Endothelial cell (in vitro differentiated cells): Measurements from ENCODE around the gene PPP3CA. TPM values are rescaled to one million over a fixed set of nuclear protein-coding genes. Genes with fewer than 3 reads are reported as not detected.
"Not testable (repeated sequence)": the region's sequence is repeated elsewhere in the genome, so short reads cannot be mapped to it uniquely, and the experiment has no call there.

ENCODE experiments used
- DNase-seq: peaks from one replicate; pipeline ENCODE4 v3.0.0; 2021; ENCODE audit warnings: low spot score
- H3K27ac Mint-ChIP-seq: one replicate; pipeline ENCODE4 v1.8.0; 2021; ENCODE audit warnings: mixed read lengths, inconsistent platforms; ENCODE audit not compliant: unreplicated experiment
- H3K27me3 Mint-ChIP-seq: one replicate; pipeline ENCODE4 v1.8.0; 2021; ENCODE audit warnings: mild to moderate bottlenecking, moderate library complexity, mixed read lengths, inconsistent platforms; ENCODE audit not compliant: unreplicated experiment
- H3K36me3 Mint-ChIP-seq: one replicate; pipeline ENCODE4 v1.8.0; 2021; ENCODE audit warnings: mild to moderate bottlenecking, low read depth, mixed read lengths, inconsistent platforms; ENCODE audit not compliant: unreplicated experiment
- H3K4me1 Mint-ChIP-seq: one replicate; pipeline ENCODE4 v1.8.0; 2021; ENCODE audit warnings: mild to moderate bottlenecking, mixed read lengths, inconsistent platforms; ENCODE audit not compliant: unreplicated experiment
- H3K4me3 Mint-ChIP-seq: one replicate; pipeline ENCODE4 v1.8.0; 2021; ENCODE audit warnings: mild to moderate bottlenecking, mixed read lengths, inconsistent platforms; ENCODE audit not compliant: unreplicated experiment
- H3K9me3 Mint-ChIP-seq: one replicate; pipeline ENCODE4 v1.8.0; 2021; ENCODE audit warnings: mixed read lengths, inconsistent platforms; ENCODE audit not compliant: unreplicated experiment
- total RNA-seq: library from RNA; stranded (reverse); fragmentation: NEBNext Ultra II Directional; extraction: Animal tissue kit (Norgen Biotek cat#: 25700); gene quantifications from one replicate; pipeline ENCODE4 v1.2.1, GENCODE V29; 2021; ENCODE audit not compliant: unreplicated experiment
- TF ChIP-seq, protein P1 (sequence below): fragments of 200-600 bp; sonication (generic); IDR thresholded peaks from one replicate; pipeline ENCODE4 v1.5.0; 2021; ENCODE audit warnings: antibody characterized with exemption; ENCODE audit not compliant: unreplicated experiment

Gene PPP3CA
- total RNA-seq, 1 donor from 2014 or later = 60.5 TPM

DNA sequence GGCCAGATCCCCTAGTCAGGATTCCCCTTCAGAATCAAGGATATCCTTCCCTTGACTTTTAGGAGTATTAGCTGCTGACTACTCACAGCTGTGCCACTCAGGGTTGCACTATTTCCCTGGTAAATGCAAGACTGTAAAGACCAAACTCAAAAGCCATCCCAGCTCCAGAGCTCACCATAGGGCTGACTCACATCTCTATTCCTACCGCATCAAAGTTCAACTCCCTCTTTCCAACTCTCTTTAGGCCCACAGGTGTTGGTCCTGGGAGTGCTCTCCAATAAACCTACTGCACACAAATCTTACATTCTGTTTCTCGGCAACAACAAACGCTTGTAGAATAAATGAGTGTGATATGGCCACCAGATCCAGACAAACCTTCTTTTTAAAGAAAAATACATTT, 109.6 kb downstream of the PPP3CA start:
- peaks cover 18% of the 10 kb centered on the region for H3K4me1 Mint-ChIP-seq
- no peak overlapping the region for H3K27ac Mint-ChIP-seq
- DNase-seq = no peak
- TF ChIP-seq, protein P1, sequence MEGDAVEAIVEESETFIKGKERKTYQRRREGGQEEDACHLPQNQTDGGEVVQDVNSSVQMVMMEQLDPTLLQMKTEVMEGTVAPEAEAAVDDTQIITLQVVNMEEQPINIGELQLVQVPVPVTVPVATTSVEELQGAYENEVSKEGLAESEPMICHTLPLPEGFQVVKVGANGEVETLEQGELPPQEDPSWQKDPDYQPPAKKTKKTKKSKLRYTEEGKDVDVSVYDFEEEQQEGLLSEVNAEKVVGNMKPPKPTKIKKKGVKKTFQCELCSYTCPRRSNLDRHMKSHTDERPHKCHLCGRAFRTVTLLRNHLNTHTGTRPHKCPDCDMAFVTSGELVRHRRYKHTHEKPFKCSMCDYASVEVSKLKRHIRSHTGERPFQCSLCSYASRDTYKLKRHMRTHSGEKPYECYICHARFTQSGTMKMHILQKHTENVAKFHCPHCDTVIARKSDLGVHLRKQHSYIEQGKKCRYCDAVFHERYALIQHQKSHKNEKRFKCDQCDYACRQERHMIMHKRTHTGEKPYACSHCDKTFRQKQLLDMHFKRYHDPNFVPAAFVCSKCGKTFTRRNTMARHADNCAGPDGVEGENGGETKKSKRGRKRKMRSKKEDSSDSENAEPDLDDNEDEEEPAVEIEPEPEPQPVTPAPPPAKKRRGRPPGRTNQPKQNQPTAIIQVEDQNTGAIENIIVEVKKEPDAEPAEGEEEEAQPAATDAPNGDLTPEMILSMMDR = no peak
- no peaks in the 10 kb centered on the region for H3K36me3 Mint-ChIP-seq
- H3K27me3 Mint-ChIP-seq = no peaks in the 10 kb centered on the region
- no peaks in the 10 kb centered on the region for H3K9me3 Mint-ChIP-seq
- H3K4me3 Mint-ChIP-seq = no peak overlapping the region

DNA sequence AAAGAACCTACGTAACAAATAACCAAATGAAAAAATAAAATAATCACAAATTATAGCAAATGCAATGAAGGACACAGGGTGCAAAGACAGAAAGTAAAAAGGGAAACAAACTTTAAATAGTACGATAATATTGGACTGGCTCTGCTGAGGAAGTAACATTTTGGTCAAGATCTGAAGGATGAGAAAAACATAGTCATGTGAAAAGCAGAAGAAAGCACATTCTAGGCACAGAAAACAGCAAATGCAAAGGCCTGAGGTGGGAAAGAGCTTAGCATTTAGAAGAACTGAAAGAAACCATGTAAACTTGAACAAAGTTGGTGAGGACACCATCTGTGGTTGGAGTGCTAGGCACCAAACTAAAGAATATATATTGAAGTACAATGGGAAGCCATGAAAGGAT, 111.2 kb downstream of the PPP3CA start:
- Mint-ChIP-seq H3K27ac (no peak overlapping the region), H3K36me3 (no peaks in the 10 kb centered on the region), H3K27me3 (no peaks in the 10 kb centered on the region), H3K9me3 (no peaks in the 10 kb centered on the region), H3K4me1 (peaks cover 18% of the 10 kb centered on the region), H3K4me3 (no peak overlapping the region)
- TF ChIP-seq, protein P1 = no peak
- DNase-seq = no peak

DNA sequence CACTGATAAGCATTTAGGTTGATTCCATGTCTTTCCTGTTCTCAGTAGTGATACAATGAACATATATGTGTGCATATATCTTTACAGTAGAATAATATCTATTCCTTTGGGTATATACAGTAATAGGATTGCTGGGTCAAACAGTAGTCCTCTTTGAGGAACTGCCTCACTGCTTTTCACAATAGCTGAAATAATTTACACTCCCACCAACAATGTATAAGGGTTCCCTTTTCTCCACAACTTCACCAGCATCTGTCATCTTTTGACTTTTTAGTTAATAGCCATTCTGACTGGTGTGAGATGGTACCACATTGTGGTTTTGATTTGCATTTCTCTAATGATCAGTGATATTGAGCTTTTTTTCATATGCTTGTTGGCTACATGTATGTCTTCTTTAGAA, 113.2 kb downstream of the PPP3CA start:
- H3K27ac Mint-ChIP-seq, H3K36me3 Mint-ChIP-seq, DNase-seq, H3K4me3 Mint-ChIP-seq, H3K9me3 Mint-ChIP-seq, H3K27me3 Mint-ChIP-seq: not testable (repeated sequence)
- peaks cover 12% of the 10 kb centered on the region for H3K4me1 Mint-ChIP-seq

DNA sequence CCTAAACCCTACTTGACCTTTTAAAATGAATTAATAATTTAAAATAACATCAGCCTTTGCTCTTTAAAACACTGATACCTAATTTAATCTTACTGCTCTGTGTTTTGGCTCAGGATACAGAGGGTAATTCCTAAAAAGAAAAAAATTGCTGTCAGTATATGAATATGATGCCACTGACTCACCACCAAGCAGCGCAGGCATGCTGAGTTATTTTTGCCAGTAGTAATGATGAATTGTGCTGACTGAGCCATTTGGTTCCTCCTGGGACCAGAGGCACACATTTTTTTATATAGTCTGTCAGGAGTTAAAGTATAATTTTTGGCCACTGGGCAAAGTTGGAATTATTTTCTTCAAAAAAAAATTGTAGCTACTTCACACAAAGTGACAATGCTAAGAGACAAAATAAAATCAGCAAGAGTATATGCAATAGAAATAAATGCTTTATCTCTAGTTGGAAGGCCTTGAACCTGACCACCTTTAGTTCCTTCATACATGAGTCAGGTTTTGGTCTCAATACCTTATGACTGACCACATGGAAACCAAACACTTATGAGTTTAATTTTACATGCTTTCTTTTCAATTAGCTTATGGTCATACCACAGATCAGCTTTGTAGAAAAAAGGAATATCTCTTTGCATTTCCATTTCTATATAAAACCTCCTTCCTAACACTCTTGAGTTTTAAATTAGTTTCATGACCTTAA, 115.1 kb downstream of the PPP3CA start:
- Mint-ChIP-seq H3K4me3 (no peak overlapping the region), H3K4me1 (peaks cover 3% of the 10 kb centered on the region), H3K27ac (no peak overlapping the region), H3K9me3 (no peaks in the 10 kb centered on the region), H3K27me3 (peaks cover 2% of the 10 kb centered on the region), H3K36me3 (no peaks in the 10 kb centered on the region)
- TF ChIP-seq, protein P1 = no peak
- no peak for DNase-seq

DNA sequence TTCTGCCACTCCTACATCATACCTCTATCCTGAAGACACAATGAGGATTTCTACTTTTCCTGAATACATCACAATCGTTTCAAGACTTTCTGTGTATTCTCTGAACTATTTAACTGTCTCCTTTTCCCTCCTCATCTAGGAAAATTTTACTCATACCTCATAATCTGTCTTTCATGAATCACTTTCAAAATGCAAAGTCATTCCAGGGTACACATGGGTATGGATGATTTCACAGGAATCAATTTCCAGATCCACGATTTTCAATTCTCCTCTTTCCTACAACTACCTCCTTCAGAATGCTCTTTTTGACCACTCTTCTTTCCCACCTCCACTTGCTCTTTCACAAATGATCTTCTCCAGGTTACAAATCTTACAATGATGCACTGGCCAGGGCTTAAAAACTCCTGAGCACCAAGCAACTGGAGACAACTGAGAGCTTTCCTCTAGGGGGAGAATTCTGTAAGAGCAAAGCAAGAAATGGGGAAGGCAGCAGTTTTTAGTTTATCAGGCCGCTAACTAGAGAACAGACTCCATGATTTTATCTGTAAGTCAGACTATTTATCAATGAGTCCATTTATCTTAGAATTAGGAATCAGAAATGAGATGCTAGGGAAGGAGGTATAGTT, 116.4 kb downstream of the PPP3CA start:
- H3K4me3 Mint-ChIP-seq = no peak overlapping the region
- H3K27ac Mint-ChIP-seq = no peak overlapping the region
- H3K9me3 Mint-ChIP-seq = no peaks in the 10 kb centered on the region
- no peaks in the 10 kb centered on the region for H3K36me3 Mint-ChIP-seq
- H3K4me1 Mint-ChIP-seq = peaks cover 7% of the 10 kb centered on the region
- TF ChIP-seq, protein P1 = no peak
- no peak for DNase-seq
- H3K27me3 Mint-ChIP-seq = peaks cover 2% of the 10 kb centered on the region
